Neural progenitor cell (in vitro differentiated cells): ENCODE measurements around the gene CLSTN2. TPM values are rescaled to one million over a fixed set of nuclear protein-coding genes. Genes with fewer than 3 reads are reported as not detected.

ENCODE experiments used
- DNase-seq: peaks from one replicate; pipeline ENCODE4 v3.0.0-alpha.2; 2016; ENCODE audit warnings: low spot score
- H2AFZ ChIP-seq: fragments of 200-600 bp; sonication (generic); replicated peaks from 2 replicates; pipeline ENCODE4 v1.6.1; 2016; ENCODE audit warnings: antibody characterized with exemption
- H3F3A ChIP-seq: fragments of 200-600 bp; sonication (generic); 2 replicates; pipeline ENCODE4 v1.6.1; 2016; ENCODE audit warnings: antibody characterized with exemption, low read depth
- H3K27ac ChIP-seq: fragments of 200-600 bp; sonication (generic); 2 replicates; pipeline ENCODE4 v1.5.1; 2016; ENCODE audit warnings: mild to moderate bottlenecking
- H3K27me3 ChIP-seq: fragments of 200-600 bp; sonication (generic); 2 replicates; pipeline ENCODE4 v1.6.1; 2016; ENCODE audit warnings: mild to moderate bottlenecking, moderate library complexity
- H3K36me3 ChIP-seq: fragments of 200-600 bp; sonication (generic); 2 replicates; pipeline ENCODE4 v1.5.1; 2016
- H3K4me1 ChIP-seq: fragments of 200-600 bp; sonication (generic); 2 replicates; pipeline ENCODE4 v1.6.1; 2016; ENCODE audit warnings: mixed run types
- H3K4me2 ChIP-seq: fragments of 200-600 bp; sonication (generic); 2 replicates; pipeline ENCODE4 v1.6.1; 2016
- H3K4me3 ChIP-seq: fragments of 200-600 bp; sonication (generic); 2 replicates; pipeline ENCODE4 v1.5.1; 2016
- H3K79me2 ChIP-seq: fragments of 200-600 bp; sonication (generic); 2 replicates; pipeline ENCODE4 v1.6.1; 2016; ENCODE audit warnings: low read depth
- H3K9ac ChIP-seq: fragments of 200-600 bp; sonication (generic); 2 replicates; pipeline ENCODE4 v1.6.1; 2016
- H3K9me3 ChIP-seq: fragments of 200-600 bp; sonication (generic); 2 replicates; pipeline ENCODE4 v1.5.1; 2016; ENCODE audit warnings: low read depth
- H4K20me1 ChIP-seq: fragments of 200-600 bp; sonication (generic); 2 replicates; pipeline ENCODE4 v1.6.1; 2016; ENCODE audit warnings: low read depth
- H3K27ac Mint-ChIP-seq: 3 replicates; pipeline ENCODE4 v1.8.0; 2021; ENCODE audit warnings: mixed read lengths
- H3K27me3 Mint-ChIP-seq: 2 replicates; pipeline ENCODE4 v1.8.0; 2022; ENCODE audit warnings: low read depth, mild to moderate bottlenecking, inconsistent platforms, moderate library complexity, mixed read lengths; ENCODE audit not compliant: insufficient read depth
- H3K36me3 Mint-ChIP-seq: 3 replicates; pipeline ENCODE4 v1.8.0; 2021; ENCODE audit warnings: mixed read lengths
- H3K4me1 Mint-ChIP-seq: 3 replicates; pipeline ENCODE4 v1.8.0; 2021; ENCODE audit warnings: mixed read lengths
- H3K4me3 Mint-ChIP-seq: 3 replicates; pipeline ENCODE4 v1.8.0; 2021; ENCODE audit warnings: mild to moderate bottlenecking, moderate library complexity, mixed read lengths
- H3K9me3 Mint-ChIP-seq: 3 replicates; pipeline ENCODE4 v1.8.0; 2020; ENCODE audit warnings: mixed read lengths
- EZH2 ChIP-seq: fragments of 200-600 bp; sonication (generic); IDR thresholded peaks from 2 replicates; pipeline ENCODE4 v1.6.1; 2017; ENCODE audit warnings: antibody characterized with exemption, mild to moderate bottlenecking, moderate library complexity
- EZH2phosphoT487 ChIP-seq: fragments of 200-600 bp; sonication (generic); IDR thresholded peaks from 2 replicates; pipeline ENCODE4 v1.6.1; 2017; ENCODE audit warnings: antibody characterized with exemption
- total RNA-seq: library from RNA; depleted of rRNA; stranded (reverse); fragments of >200 nt; gene quantifications from 2 replicates; pipeline ENCODE4 v1.2.3, GENCODE V29; 2015; ENCODE audit warnings: low replicate concordance
- TF ChIP-seq, protein P1 (sequence below): fragments of 200-600 bp; sonication (generic); IDR thresholded peaks from 2 replicates; pipeline ENCODE4 v1.5.1; 2017; ENCODE audit warnings: antibody characterized with exemption, mild to moderate bottlenecking

The CLSTN2 gene
- total RNA-seq, 1 donor from 2014 or later, result 0.22 TPM

DNA sequence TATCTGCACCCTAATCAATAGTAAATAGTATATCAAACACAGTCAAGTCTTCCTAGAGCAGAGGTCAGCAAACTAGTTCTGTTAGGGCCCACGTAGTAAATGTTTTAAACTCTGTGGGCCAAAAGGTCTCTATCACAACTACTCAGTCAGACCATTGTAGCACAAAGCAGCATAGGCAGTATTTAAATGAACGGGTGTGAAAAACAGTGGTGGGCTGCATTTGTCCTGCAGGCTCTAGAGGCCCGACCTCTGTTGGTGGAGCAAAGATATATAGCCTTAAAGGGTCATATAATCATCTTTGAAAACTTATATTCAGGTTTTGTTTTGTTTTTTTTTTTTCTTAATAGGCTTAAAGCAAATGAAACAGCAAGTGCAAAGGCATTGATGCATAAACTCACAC, 416.5 kb downstream of the CLSTN2 start:
- H3K4me3 ChIP-seq, result no peak overlapping the region
- H3K9ac ChIP-seq, result no peak overlapping the region
- no peak overlapping the region for H3K27ac ChIP-seq
- no peaks in the 10 kb centered on the region for H4K20me1 ChIP-seq
- no peaks in the 10 kb centered on the region for H3K9me3 Mint-ChIP-seq
- no peaks in the 10 kb centered on the region for H3K36me3 ChIP-seq
- no peak for DNase-seq
- H3K36me3 Mint-ChIP-seq, result no peaks in the 10 kb centered on the region
- H3K9me3 ChIP-seq, result no peaks in the 10 kb centered on the region
- H2AFZ ChIP-seq, result no peak overlapping the region
- no peaks in the 10 kb centered on the region for H3K79me2 ChIP-seq
- no peaks in the 10 kb centered on the region for H3F3A ChIP-seq
- no peaks in the 10 kb centered on the region for H3K4me1 ChIP-seq
- no peak overlapping the region for H3K4me3 Mint-ChIP-seq
- TF ChIP-seq EZH2 (no peak), EZH2phosphoT487 (no peak)
- TF ChIP-seq, protein P1, sequence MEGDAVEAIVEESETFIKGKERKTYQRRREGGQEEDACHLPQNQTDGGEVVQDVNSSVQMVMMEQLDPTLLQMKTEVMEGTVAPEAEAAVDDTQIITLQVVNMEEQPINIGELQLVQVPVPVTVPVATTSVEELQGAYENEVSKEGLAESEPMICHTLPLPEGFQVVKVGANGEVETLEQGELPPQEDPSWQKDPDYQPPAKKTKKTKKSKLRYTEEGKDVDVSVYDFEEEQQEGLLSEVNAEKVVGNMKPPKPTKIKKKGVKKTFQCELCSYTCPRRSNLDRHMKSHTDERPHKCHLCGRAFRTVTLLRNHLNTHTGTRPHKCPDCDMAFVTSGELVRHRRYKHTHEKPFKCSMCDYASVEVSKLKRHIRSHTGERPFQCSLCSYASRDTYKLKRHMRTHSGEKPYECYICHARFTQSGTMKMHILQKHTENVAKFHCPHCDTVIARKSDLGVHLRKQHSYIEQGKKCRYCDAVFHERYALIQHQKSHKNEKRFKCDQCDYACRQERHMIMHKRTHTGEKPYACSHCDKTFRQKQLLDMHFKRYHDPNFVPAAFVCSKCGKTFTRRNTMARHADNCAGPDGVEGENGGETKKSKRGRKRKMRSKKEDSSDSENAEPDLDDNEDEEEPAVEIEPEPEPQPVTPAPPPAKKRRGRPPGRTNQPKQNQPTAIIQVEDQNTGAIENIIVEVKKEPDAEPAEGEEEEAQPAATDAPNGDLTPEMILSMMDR, result no peak
- no peak overlapping the region for H3K4me2 ChIP-seq
- no peaks in the 10 kb centered on the region for H3K4me1 Mint-ChIP-seq
- no peaks in the 10 kb centered on the region for H3K27me3 Mint-ChIP-seq
- no peak overlapping the region for H3K27ac Mint-ChIP-seq
- H3K27me3 ChIP-seq, result no peaks in the 10 kb centered on the region

- H2AFZ ChIP-seq, result no peak overlapping the region
- Mint-ChIP-seq H3K27ac (no peak overlapping the region), H3K27me3 (no peaks in the 10 kb centered on the region)
Measured at GRCh38 chr3:140355481-140355880, 420.5 kb downstream of the CLSTN2 start.

GRCh38 chr3:140358686-140359085, 423.7 kb downstream of the CLSTN2 start:
- Histone ChIP-seq H3K4me3 (no peak overlapping the region), H3K36me3 (no peaks in the 10 kb centered on the region), H3K27me3 (no peaks in the 10 kb centered on the region), H3K9ac (no peak overlapping the region), H3K4me2 (no peak overlapping the region), H4K20me1 (no peaks in the 10 kb centered on the region), H3K79me2 (no peaks in the 10 kb centered on the region), H3K4me1 (peaks cover 17% of the 10 kb centered on the region), H2AFZ (no peak overlapping the region), H3K27ac (no peak overlapping the region), H3K9me3 (no peaks in the 10 kb centered on the region), H3F3A (no peaks in the 10 kb centered on the region)
- TF ChIP-seq EZH2phosphoT487, result no peak
- TF ChIP-seq, protein P1, result no peak
- TF ChIP-seq EZH2, result no peak
- H3K4me1 Mint-ChIP-seq, result peaks cover 10% of the 10 kb centered on the region
- no peaks in the 10 kb centered on the region for H3K36me3 Mint-ChIP-seq
- no peak overlapping the region for H3K4me3 Mint-ChIP-seq
- DNase-seq, result no peak
- H3K27ac Mint-ChIP-seq, result peak overlapping the region; percentile 13
- no peaks in the 10 kb centered on the region for H3K27me3 Mint-ChIP-seq
- H3K9me3 Mint-ChIP-seq, result no peaks in the 10 kb centered on the region

More at GRCh38 chr3:140355481-140355880, 420.5 kb downstream of the CLSTN2 start:
- peaks cover 9% of the 10 kb centered on the region for H3K4me1 Mint-ChIP-seq
- no peak for DNase-seq
- H3K4me3 Mint-ChIP-seq, result no peak overlapping the region
- Histone ChIP-seq H3K36me3 (no peaks in the 10 kb centered on the region), H3K4me2 (no peak overlapping the region), H3K4me1 (peaks cover 12% of the 10 kb centered on the region), H3K79me2 (no peaks in the 10 kb centered on the region), H3F3A (no peaks in the 10 kb centered on the region), H3K4me3 (no peak overlapping the region), H3K9me3 (no peaks in the 10 kb centered on the region), H3K27me3 (no peaks in the 10 kb centered on the region), H3K9ac (no peak overlapping the region), H4K20me1 (no peaks in the 10 kb centered on the region), H3K27ac (no peak overlapping the region)
- H3K9me3 Mint-ChIP-seq, result no peaks in the 10 kb centered on the region
- no peaks in the 10 kb centered on the region for H3K36me3 Mint-ChIP-seq
- TF ChIP-seq EZH2phosphoT487 (no peak), EZH2 (no peak)
- TF ChIP-seq, protein P1, result no peak
